Germinal center (tissue), 1 donor: ENCODE data around the gene ZNF33A.
"Not testable (repeated sequence)": the region's sequence is repeated elsewhere in the genome, so short reads cannot be mapped to it uniquely, and the experiment has no call there.

Experiments
- DNase-seq: peaks from one replicate; pipeline ENCODE4 v3.0.0; 2012; ENCODE audit warnings: mixed read lengths, low spot score

The ZNF33A gene

GRCh38 chr10:38045129-38045528, 34.7 kb downstream of the ZNF33A start:
- no peak for DNase-seq

GRCh38 chr10:38047666-38048065, 37.2 kb downstream of the ZNF33A start:
- no peak for DNase-seq

- DNase-seq, result no peak
Measured at GRCh38 chr10:38050212-38050611, 39.7 kb downstream of the ZNF33A start.

GRCh38 chr10:38054361-38054797, 43.9 kb downstream of the ZNF33A start:
- no peak for DNase-seq

GRCh38 chr10:38055274-38055894, 44.9 kb downstream of the ZNF33A start:
- not testable (repeated sequence) for DNase-seq

- not testable (repeated sequence) for DNase-seq
Measured at GRCh38 chr10:38069663-38070062, 59.2 kb downstream of the ZNF33A start.

GRCh38 chr10:38070501-38070900, 60.0 kb downstream of the ZNF33A start:
- DNase-seq, result no peak

- DNase-seq, result no peak
Measured at GRCh38 chr10:38072552-38072951, 62.1 kb downstream of the ZNF33A start.

- DNase-seq, result no peak
Measured at GRCh38 chr10:38076687-38077086, 66.2 kb downstream of the ZNF33A start.

- not testable (repeated sequence) for DNase-seq
Measured at GRCh38 chr10:38093318-38093717, 82.8 kb downstream of the ZNF33A start.

GRCh38 chr10:38093816-38094157, 83.3 kb downstream of the ZNF33A start:
- DNase-seq, result no peak

- DNase-seq, result peak; percentile 84
Measured at GRCh38 chr10:38094158-38094926, 83.9 kb downstream of the ZNF33A start, which contains the start of gene ZNF37A. TSS of gene ZNF37A (plus strand) at chr10:38094337. CDS start at chr10:38096618, 2,281 bp downstream.

- no peak for DNase-seq
Measured at GRCh38 chr10:38094927-38095574, 84.6 kb downstream of the ZNF33A start.

GRCh38 chr10:38102880-38103279, 92.4 kb downstream of the ZNF33A start:
- DNase-seq, result no peak

GRCh38 chr10:38103756-38104155, 93.3 kb downstream of the ZNF33A start:
- no peak for DNase-seq

- no peak for DNase-seq
Measured at GRCh38 chr10:38112159-38112558, 101.7 kb downstream of the ZNF33A start.
